HG02852 (cell line): ENCODE data around the gene COPS3.
"Not testable (repeated sequence)": the region's sequence is repeated elsewhere in the genome, so short reads cannot be mapped to it uniquely, and the experiment has no call there.

Experiments used
- ATAC-seq: cut with Tn5 transposase; IDR thresholded peaks from one replicate; pipeline ENCODE4 v1.9.1; 2021; ENCODE audit warnings: mild to moderate bottlenecking, moderate library complexity; ENCODE audit not compliant: unreplicated experiment

COPS3 gene

GRCh38 chr17:17303010-17303846, 22.2 kb upstream of the COPS3 start, which contains the start of gene NT5M:
Gene NT5M (plus strand): TSS chr17:17303373. CDS start chr17:17303551, 178 bp downstream.
- ATAC-seq: peak; percentile 55

GRCh38 chr17:17301659-17302058, 20.6 kb upstream of the COPS3 start:
- ATAC-seq: not testable (repeated sequence)

DNA sequence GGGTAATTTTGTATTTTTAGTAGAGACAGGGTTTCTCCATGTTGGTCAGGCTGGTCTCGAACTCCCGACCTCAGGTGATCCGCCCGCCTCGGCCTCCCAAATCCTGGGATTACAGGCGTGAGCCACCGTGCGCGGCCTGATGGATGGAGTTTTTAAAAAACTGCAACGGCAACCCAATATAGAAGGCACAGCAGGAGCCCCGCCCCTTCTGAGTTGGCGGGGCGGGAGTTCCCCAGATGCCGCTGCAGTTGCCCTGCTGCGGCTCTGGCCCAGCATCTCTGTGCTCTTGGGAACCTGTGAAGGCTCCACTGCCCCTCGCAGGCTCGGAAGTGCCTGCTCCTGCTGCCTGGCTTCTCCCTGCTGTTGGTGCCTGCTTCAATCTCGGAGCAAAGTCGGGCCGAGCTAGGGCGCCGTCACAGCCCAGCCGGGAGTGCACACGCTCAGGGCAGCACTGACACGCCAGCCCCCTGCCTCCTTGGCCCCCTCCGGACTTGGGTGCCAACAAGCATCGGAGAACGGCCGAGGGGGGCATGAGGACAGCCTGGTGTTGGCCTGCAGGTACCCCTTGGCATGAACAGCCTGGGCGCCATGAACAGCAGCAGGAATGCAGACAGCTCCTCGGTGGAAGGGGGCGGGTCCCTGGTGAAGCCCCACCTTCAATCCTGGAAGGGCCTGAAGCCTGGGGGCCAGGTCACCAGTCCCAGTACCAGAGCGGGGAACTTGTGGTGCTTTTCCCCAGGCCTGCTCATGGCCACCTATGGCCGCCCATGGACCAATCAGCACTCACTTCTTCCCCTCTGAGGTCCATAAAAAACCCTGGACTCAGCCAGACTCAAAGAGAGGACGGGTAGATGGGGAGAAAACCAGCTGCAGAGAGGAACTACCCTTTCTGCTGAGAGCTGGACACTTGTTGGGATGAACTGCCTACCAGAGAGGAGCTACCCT, 19.9 kb upstream of the COPS3 start:
- peak; percentile 31 for ATAC-seq

DNA sequence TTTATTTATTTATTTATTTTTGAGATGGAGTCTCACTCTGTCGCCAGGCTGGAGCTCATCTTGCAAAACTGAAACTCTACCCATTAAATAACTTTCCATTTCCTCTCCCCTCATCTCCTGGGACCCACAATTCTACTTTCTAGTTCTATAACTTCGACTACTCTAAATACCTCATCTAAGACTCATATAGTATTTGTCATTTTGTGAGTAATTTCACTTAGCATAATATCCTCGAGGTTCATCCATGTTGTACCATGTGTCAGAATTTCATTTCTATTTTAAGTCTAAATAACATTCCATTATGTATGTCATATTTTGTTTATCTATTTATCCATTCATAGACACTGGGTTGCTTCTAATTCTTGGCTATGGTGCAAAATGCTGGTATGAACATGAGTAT, 17.1 kb upstream of the COPS3 start:
- no peak for ATAC-seq

GRCh38 chr17:17297217-17297616, 16.2 kb upstream of the COPS3 start:
- ATAC-seq: no peak

DNA sequence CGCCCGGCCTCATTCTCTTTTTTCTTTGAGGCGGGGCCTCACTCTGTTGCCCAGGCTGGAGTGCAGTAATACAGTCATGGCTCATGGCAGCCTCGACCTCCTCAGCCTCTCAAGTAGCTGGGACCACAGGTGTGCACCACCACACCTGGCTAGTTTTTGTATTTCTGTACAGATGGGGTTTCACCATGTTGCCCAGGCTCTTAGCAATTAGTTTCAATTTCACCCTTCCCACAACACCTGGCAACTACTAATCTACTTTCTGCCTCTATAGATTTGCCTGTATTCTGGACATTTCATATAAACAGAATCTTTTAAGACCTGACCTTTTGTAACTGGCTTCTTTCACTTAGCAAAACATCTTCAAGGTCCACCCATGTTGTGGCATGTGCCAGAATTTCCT, 14.1 kb upstream of the COPS3 start:
- ATAC-seq: no peak

- no peak for ATAC-seq
Observed at GRCh38 chr17:17289701-17290100, 8.7 kb upstream of the COPS3 start.

DNA sequence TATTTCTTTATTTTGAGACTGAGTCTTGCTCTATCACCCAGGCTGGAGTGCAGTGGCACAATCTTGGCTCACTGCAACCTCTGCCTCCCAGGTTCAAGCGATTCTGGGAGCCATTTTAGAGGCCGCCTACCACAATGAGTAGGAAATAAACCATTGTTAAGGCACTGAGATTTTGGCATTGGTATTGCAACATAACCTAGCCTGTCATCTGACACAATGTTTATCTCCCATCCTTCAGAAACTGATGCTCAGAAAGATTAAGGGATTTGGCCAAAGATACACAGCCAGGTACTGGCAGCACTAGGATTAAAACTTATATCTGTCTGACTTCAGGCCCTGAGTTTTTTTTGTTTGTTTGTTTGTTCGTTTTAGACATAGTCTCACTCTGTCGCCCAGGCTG, 8.0 kb upstream of the COPS3 start:
- no peak for ATAC-seq

DNA sequence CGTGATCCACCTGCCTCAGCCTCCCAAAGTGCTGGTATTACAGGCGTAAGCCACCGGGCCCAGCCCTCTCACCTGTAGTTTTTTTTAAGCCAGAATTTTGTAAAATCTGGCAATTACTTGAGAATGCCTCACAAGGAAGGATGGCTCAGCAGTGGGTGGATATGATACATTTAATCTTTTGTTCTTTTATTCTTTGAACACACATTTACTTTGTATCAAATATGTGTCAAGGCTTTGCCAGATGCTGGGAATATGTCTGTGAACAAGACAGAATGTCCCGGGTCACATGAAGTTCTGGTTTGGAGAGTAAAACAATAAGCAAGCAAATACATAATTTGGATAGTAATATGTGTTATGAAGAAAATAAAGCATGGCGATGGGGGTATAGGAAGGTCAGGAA, 4.9 kb upstream of the COPS3 start:
- no peak for ATAC-seq

- no peak for ATAC-seq
Observed at GRCh38 chr17:17279316-17279715, 1.7 kb downstream of the COPS3 start.

GRCh38 chr17:17277431-17277830, 3.6 kb downstream of the COPS3 start:
- ATAC-seq: not testable (repeated sequence)

DNA sequence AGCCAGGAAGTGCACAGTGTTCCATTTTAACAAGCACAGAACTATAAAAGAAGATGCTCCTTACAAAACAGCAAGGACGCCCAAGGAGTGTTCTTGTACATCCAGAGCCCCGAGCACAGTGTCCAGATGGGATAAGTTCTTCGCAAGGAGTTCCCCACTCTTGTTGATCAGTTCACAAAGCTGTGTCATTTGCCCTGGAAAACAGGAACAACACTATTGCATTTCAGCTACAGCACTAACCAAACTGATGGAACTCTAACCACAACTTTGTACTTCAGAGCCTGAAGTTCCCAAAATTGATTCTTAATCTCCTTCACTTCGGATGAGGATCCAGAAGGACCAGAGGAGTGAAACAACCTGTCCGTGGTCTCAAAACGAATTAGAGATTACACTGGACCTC, 5.1 kb downstream of the COPS3 start:
- ATAC-seq: no peak

- ATAC-seq: no peak
Observed at GRCh38 chr17:17269926-17270773, 10.9 kb downstream of the COPS3 start.

DNA sequence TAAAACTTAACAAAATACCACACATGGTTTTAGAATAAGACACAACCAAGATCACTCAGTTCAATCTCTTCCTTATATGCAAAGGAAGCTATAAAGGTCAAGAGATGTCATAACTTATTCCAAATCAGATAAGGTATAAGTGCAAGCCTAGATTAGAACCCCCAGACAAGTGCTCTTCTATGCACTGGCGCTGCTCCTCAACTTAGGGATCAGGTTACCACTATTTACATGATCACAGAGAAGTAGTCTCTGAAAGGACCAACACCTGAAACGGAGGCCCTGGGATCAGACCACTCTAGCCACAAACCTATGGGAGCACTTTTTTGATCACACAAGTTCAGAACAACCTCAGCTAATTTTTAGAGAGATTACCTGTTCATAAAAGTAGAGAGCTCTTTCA, 16.6 kb downstream of the COPS3 start:
- no peak for ATAC-seq

DNA sequence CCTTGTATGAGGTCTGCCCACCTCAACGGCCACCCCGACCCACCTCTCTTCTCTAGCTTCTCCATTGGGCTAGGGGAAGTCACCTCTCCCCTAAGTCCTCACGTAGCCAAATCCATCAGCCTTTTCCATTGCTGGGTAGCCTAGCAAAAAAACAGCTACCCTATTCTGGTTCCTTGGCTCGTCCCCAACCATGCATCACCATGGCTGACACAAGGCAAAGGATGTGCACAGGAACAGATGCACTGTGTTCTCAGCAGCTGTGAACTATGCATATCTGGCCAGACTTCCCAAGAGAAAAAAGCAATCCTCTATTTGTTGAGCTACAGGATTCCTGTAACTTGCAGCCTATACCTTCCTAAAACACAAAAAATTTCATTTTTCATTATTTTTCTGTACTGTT, 22.0 kb downstream of the COPS3 start:
- no peak for ATAC-seq

DNA sequence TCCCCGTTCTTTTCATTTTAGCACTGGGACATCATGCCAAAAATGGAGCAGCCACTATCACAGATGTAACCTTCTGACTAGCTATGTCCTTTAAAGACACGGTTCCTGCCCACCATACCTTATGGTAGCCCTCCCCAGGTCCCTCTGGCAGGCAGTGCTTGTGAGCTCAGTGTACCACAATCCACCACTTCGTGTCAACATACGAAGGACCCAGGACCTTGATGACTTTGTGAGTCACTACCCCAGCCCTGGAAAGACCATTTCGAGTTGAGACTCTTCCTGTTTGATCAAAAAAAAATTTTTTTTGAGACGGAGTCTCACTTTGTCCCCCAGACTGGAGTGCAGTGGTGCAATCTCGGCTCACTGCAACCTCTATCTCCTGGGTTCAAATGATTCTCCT, 23.0 kb downstream of the COPS3 start:
- no peak for ATAC-seq

DNA sequence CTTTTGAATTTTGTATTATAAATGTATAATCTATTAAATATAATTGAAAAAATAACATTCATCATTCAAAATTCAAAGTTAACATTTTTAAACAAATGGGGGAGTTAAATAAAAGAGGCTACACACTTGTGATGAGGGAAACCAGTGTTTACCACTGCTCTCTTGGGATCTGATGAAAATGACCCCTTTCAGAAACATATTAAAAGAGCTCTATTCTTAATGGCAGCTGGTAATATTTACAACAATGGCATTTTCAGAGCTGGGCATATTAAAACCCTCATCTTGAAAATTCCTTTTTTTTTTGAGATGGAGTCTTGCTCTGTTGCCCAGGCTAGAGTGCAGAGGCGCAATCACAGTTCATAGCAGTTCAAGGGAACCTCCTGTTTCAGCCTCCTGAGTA, 24.7 kb downstream of the COPS3 start:
- no peak for ATAC-seq

GRCh38 chr17:17255689-17256088, 25.4 kb downstream of the COPS3 start:
- not testable (repeated sequence) for ATAC-seq

DNA sequence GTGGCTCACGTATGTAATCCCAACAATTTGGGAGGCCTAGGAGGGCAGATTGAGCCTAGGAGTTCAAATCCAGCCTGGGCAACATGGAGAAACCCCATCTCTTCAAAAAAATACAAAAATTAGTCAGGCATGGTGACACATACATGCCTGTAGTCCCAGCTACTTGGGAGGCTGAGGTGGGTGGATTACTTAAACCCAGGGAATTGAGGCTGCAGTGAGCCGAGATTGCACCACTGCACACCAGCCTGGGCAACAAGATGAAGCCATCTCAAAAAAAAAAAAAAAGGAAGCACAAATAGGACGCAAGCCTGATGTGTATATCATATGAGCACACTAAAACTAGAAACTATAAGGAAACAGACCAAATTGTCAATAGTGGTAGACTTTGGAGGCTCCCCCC, 27.0 kb downstream of the COPS3 start:
- ATAC-seq: no peak

GRCh38 chr17:17253406-17253805, 27.6 kb downstream of the COPS3 start:
- ATAC-seq: no peak

GRCh38 chr17:17252149-17252661, 28.8 kb downstream of the COPS3 start:
- ATAC-seq: no peak
